ENCODE data around the gene CEMIP. TPM values are rescaled to one million over a fixed set of nuclear protein-coding genes. Genes with fewer than 3 reads are reported as not detected.

The CEMIP gene
- total RNA-seq, 1 experiment from 2014 or later = 0.03 TPM

DNA sequence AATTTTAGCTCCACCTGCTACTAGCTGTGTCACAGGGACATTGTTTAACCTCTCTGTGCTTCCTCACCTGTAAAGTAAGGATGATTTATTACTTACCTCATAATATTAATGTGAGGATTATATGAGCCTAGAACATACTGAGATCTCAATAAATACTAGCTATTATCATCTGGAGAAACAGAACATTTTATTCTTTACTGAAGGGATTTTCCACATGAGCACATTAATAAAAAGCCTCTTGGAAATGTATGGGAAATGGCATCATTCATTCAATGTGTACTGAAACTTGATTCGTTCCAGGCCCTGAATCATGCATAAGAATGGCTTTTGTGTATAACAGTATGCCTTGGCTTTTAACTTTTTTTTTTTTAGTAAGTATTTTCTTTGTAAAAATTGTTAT is 11.0 kb upstream of the CEMIP start:
- no peak for DNase-seq (ENCODE audit: low read depth in 1 of 2, low spot score in 2 of 2)
- Histone ChIP-seq H3K4me1 (replicated peaks) (0 out of 2 replicates have a peak, but pooled peaks cover 2% of the 10 kb centered on the region), H3K36me3 (no peaks in the 10 kb centered on the region), H3K4me3 (no peak overlapping the region), H3K27me3 (replicated peaks) (no peaks in the 10 kb centered on the region), H3K27ac (no peak overlapping the region), H3K9me3 (replicated peaks) (no peaks in the 10 kb centered on the region)

- no peak for DNase-seq (ENCODE audit: low read depth in 1 of 2, low spot score in 2 of 2)
- 0 out of 2 replicates have a peak, but pooled peaks cover 3% of the 10 kb centered on the region for H3K4me1 ChIP-seq (replicated peaks)
- no peaks in the 10 kb centered on the region for H3K9me3 ChIP-seq (replicated peaks)
Observed at GRCh38 chr15:80769153-80769828, 9.9 kb upstream of the CEMIP start.

GRCh38 chr15:80769829-80770705 is 9.1 kb upstream of the CEMIP start:
- Histone ChIP-seq H3K27ac (no peak overlapping the region), H3K9me3 (replicated peaks) (no peaks in the 10 kb centered on the region), H3K36me3 (no peaks in the 10 kb centered on the region), H3K27me3 (replicated peaks) (no peaks in the 10 kb centered on the region), H3K4me1 (replicated peaks) (0 out of 2 replicates have a peak, but pooled peaks cover 3% of the 10 kb centered on the region), H3K4me3 (no peak overlapping the region)
- no peak for DNase-seq (ENCODE audit: low read depth in 1 of 2, low spot score in 2 of 2)

More at GRCh38 chr15:80769153-80769828, 9.9 kb upstream of the CEMIP start:
- no peaks in the 10 kb centered on the region for H3K27me3 ChIP-seq (replicated peaks)
- no peaks in the 10 kb centered on the region for H3K36me3 ChIP-seq
- no peak overlapping the region for H3K4me3 ChIP-seq
- no peak overlapping the region for H3K27ac ChIP-seq

- Histone ChIP-seq H3K27ac (no peak overlapping the region), H3K4me3 (no peak overlapping the region), H3K36me3 (no peaks in the 10 kb centered on the region), H3K9me3 (replicated peaks) (no peaks in the 10 kb centered on the region), H3K27me3 (replicated peaks) (no peaks in the 10 kb centered on the region), H3K4me1 (replicated peaks) (peaks cover 3% of the 10 kb centered on the region; the same call in 1 of the 2 replicates)
- peak in 1 of 2 experiments; percentile 10 for DNase-seq (ENCODE audit: low read depth in 1 of 2, low spot score in 2 of 2)
Observed at GRCh38 chr15:80773122-80773551, 6.0 kb upstream of the CEMIP start.

DNA sequence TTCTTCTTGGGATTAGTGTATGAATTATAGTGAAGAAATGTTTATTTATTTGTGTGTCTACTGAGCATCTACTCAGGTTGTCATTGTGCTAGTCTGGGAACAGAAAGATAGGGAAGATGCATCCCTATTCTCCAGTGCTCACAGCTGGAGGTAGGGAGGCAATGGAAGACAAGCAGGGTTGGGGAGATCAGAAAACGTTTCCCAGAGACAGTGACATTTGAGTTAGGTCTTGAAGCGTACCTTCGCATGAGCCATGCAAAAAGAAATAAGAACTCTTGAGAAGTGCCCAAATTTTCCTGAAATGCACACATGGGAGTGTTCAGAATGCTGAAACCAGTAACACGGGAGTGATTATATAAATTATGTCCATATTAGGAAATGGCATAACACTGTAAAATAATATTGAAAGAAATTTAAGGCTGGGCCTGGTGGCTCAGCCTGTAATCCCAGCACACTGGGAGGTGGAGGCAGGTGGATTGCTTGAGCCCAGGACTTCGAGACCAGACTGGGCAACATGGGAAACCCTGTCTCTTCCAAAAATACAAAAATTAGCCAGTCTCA is 5.3 kb upstream of the CEMIP start:
- DNase-seq (ENCODE audit: low read depth in 1 of 2, low spot score in 2 of 2) = no peak
- Histone ChIP-seq H3K4me3 (no peak overlapping the region), H3K9me3 (replicated peaks) (no peaks in the 10 kb centered on the region), H3K36me3 (no peaks in the 10 kb centered on the region), H3K27ac (no peak overlapping the region), H3K27me3 (replicated peaks) (peaks cover 2% of the 10 kb centered on the region; the same call in 1 of the 2 replicates), H3K4me1 (replicated peaks) (peaks cover 6% of the 10 kb centered on the region)

GRCh38 chr15:80774486-80774885 is 4.7 kb upstream of the CEMIP start:
- no peak overlapping the region for H3K27ac ChIP-seq
- no peaks in the 10 kb centered on the region for H3K9me3 ChIP-seq (replicated peaks)
- H3K4me1 ChIP-seq (replicated peaks) = peaks cover 12% of the 10 kb centered on the region
- H3K4me3 ChIP-seq = no peak overlapping the region
- DNase-seq (ENCODE audit: low read depth in 1 of 2, low spot score in 2 of 2) = no peak
- H3K27me3 ChIP-seq (replicated peaks) = peaks cover 8% of the 10 kb centered on the region
- no peaks in the 10 kb centered on the region for H3K36me3 ChIP-seq

GRCh38 chr15:80775338-80775737 is 3.8 kb upstream of the CEMIP start:
- Histone ChIP-seq H3K27ac (no peak overlapping the region), H3K36me3 (no peaks in the 10 kb centered on the region), H3K9me3 (replicated peaks) (no peaks in the 10 kb centered on the region; the same call in 1 of the 2 replicates), H3K27me3 (replicated peaks) (peaks cover 17% of the 10 kb centered on the region), H3K4me1 (replicated peaks) (peaks cover 21% of the 10 kb centered on the region), H3K4me3 (no peak overlapping the region)
- no peak for DNase-seq (ENCODE audit: low read depth in 1 of 2, low spot score in 2 of 2)

DNA sequence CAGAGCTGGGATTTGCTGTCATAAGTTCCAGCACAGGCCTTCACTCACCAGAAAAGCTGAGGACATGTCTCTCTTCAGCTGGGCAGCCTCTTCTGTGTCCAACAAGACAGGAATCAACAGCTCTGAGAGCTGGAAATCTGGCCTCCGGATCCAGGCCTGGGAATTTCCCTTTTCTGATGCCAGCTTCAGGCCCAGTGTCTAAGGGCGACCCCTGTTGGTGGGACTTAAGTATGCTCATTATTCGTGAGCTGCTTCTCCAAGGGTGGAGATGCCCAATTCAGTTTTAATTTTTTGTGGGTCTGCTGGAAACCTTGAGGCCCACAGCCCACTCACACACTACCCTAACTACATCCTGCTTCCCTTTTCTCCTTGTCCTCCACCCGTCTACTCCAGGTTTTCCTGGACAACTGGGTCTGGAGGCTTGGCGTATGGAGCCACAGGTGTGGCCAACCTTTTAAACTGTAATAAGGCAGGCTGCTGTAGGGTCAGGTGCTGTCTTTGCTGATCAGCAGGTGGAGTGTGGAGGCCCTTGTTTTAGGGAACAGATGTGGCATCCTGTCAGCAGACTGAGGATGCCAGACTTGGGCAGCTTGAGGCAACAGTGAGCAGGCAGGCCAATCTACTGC is 2.6 kb upstream of the CEMIP start:
- Histone ChIP-seq H3K36me3 (no peaks in the 10 kb centered on the region), H3K9me3 (replicated peaks) (no peaks in the 10 kb centered on the region; the same call in 1 of the 2 replicates), H3K4me3 (no peak overlapping the region), H3K27ac (no peak overlapping the region), H3K27me3 (replicated peaks) (peaks cover 29% of the 10 kb centered on the region), H3K4me1 (replicated peaks) (peaks cover 26% of the 10 kb centered on the region)
- DNase-seq (ENCODE audit: low read depth in 1 of 2, low spot score in 2 of 2) = peak; percentile 60 to 72

- Histone ChIP-seq H3K27ac (no peak overlapping the region), H3K9me3 (replicated peaks) (no peaks in the 10 kb centered on the region; the same call in 1 of the 2 replicates), H3K4me3 (no peak overlapping the region), H3K36me3 (no peaks in the 10 kb centered on the region), H3K27me3 (replicated peaks) (peaks cover 35% of the 10 kb centered on the region), H3K4me1 (replicated peaks) (peaks cover 26% of the 10 kb centered on the region)
- no peak for DNase-seq (ENCODE audit: low read depth in 1 of 2, low spot score in 2 of 2)
Observed at GRCh38 chr15:80777137-80777536, 2.0 kb upstream of the CEMIP start.

DNA sequence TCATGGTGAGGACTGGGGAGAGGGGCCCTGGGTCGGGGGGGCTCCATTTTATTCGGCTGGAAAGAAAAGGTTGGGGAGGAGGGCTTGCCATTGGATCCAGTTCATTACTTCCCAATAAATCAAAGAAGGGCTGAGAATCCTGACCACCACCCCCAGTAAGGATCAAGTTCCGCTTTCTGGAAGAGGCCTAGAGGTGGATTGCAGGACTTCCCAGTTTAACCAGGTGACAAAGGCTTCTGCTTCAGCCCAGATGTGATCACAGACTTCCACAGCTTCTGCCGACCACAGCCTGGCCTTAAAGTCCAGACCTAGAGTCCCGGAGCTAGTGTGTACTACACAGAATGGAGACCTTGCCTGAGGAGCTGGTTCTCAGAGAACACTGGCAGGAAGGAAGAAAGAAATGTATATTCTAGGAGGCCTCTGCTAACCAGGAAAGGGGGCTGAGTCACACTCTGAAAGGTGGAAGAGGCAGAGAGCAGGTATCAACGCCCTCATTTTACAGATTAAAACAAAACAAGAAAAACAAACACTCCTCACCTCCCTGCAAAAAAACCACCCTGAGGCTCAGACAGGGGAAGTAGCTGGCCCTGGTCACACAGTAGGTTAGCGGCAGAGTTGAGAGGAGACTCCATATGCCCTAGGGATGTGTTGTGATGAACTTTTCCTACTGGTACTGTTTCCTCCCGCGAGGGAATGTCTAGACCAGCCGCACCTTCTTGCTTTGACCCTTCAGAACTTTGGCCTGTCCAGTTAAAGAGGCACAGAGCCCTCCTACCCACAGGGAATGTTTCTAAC is 1.1 kb upstream of the CEMIP start:
- H3K4me3 ChIP-seq = no peak overlapping the region
- peaks cover 36% of the 10 kb centered on the region for H3K27me3 ChIP-seq (replicated peaks)
- H3K9me3 ChIP-seq (replicated peaks) = no peaks in the 10 kb centered on the region; the same call in 1 of the 2 replicates
- DNase-seq (ENCODE audit: low read depth in 1 of 2, low spot score in 2 of 2) = no peak
- no peaks in the 10 kb centered on the region for H3K36me3 ChIP-seq
- peaks cover 25% of the 10 kb centered on the region for H3K4me1 ChIP-seq (replicated peaks)
- H3K27ac ChIP-seq = no peak overlapping the region

GRCh38 chr15:80778621-80778963 is 578 bp upstream of the CEMIP start:
- Histone ChIP-seq H3K27ac (no peak overlapping the region), H3K4me3 (no peak overlapping the region)

GRCh38 chr15:80779658-80780415 is 667 bp downstream of the CEMIP start:
- Histone ChIP-seq H3K27ac (no peak overlapping the region), H3K9me3 (replicated peaks) (no peaks in the 10 kb centered on the region; the same call in 1 of the 2 replicates)

More at GRCh38 chr15:80778621-80778963, 578 bp upstream of the CEMIP start:
- H3K9me3 ChIP-seq (replicated peaks) = no peaks in the 10 kb centered on the region; the same call in 1 of the 2 replicates
- H3K4me1 ChIP-seq (replicated peaks) = peaks cover 23% of the 10 kb centered on the region
- H3K36me3 ChIP-seq = no peaks in the 10 kb centered on the region
- peaks cover 38% of the 10 kb centered on the region for H3K27me3 ChIP-seq (replicated peaks)
- DNase-seq (ENCODE audit: low read depth in 1 of 2, low spot score in 2 of 2) = no peak

More at GRCh38 chr15:80779658-80780415, 667 bp downstream of the CEMIP start:
- DNase-seq (ENCODE audit: low read depth in 1 of 2, low spot score in 2 of 2) = peak in 1 of 2 experiments; percentile 31
- Histone ChIP-seq H3K4me3 (peak overlapping the region; percentile 35), H3K36me3 (no peaks in the 10 kb centered on the region), H3K4me1 (replicated peaks) (peaks cover 23% of the 10 kb centered on the region), H3K27me3 (replicated peaks) (peaks cover 38% of the 10 kb centered on the region)

All from SJSA1 (cell line).